Measurements from ENCODE around the gene SMTNL1.

SMTNL1 gene

GRCh38 chr11:57574061-57574460 lies 36.7 kb downstream of the SMTNL1 start:
- no peak for DNase-seq (ENCODE audit: low spot score)
- TF ChIP-seq CTCF (IDR thresholded peaks at IDR 0.05; ENCODE audit: extremely low read depth, insufficient read depth, missing control alignments), result no peak
- in situ Hi-C loops (cut with MboI; ENCODE audit: low pct_unique_long_range_greater_than_20kb, low sequenced_read_pairs, unreplicated experiment), result loop anchor here (25.0 kb wide), 1 partner anchor 238 kb away; no protein-coding TSS in a partner anchor

- in situ Hi-C loops (cut with MboI; ENCODE audit: low pct_unique_long_range_greater_than_20kb, low sequenced_read_pairs, unreplicated experiment), result no loop called here
These were observed 46.9 kb downstream of the SMTNL1 start for GRCh38 chr11:57584341-57584740.

GRCh38 chr11:57585301-57585700 lies 47.9 kb downstream of the SMTNL1 start:
- in situ Hi-C loops (cut with MboI; ENCODE audit: low pct_unique_long_range_greater_than_20kb, low sequenced_read_pairs, unreplicated experiment), result no loop called here
- no peak for DNase-seq (ENCODE audit: low spot score)
- TF ChIP-seq CTCF (IDR thresholded peaks at IDR 0.05; ENCODE audit: extremely low read depth, insufficient read depth, missing control alignments), result no peak

More at GRCh38 chr11:57584341-57584740, 46.9 kb downstream of the SMTNL1 start:
- DNase-seq (ENCODE audit: low spot score), result no peak
- no peak for TF ChIP-seq CTCF (IDR thresholded peaks at IDR 0.05; ENCODE audit: extremely low read depth, insufficient read depth, missing control alignments)

DNA sequence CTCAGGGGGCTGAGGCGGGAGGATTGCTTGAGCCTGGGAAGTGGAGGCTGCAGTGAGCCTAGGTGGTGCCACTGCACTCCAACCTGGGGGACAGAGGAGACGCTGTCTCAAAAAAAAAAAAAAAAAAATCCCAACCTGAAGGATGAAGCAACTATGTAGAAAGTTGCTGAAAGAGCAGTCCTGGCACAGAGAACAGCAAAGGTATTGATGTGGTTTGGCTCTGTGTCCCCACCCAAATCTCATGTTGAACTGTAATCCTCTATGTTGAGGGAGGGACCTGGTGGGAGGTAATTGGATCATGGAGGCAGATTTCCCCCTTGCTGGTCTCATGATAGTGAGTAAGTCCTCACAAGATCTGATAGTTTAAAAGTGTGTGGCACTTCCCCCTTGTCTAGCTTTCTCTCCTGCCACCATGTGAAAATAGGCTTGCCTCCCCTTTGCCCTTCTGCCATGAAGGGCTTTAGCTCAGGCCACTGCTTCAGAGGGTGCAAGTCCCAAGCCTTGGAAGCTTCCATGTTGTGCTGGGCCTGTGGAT lies 49.4 kb downstream of the SMTNL1 start:
- no peak for DNase-seq (ENCODE audit: low spot score)
- no peak for TF ChIP-seq CTCF (IDR thresholded peaks at IDR 0.05; ENCODE audit: extremely low read depth, insufficient read depth, missing control alignments)
- in situ Hi-C loops (cut with MboI; ENCODE audit: low pct_unique_long_range_greater_than_20kb, low sequenced_read_pairs, unreplicated experiment), result no loop called here

GRCh38 chr11:57588046-57588710 lies 50.8 kb downstream of the SMTNL1 start:
- DNase-seq (ENCODE audit: low spot score), result no peak
- in situ Hi-C loops (cut with MboI; ENCODE audit: low pct_unique_long_range_greater_than_20kb, low sequenced_read_pairs, unreplicated experiment), result no loop called here
- TF ChIP-seq CTCF (IDR thresholded peaks at IDR 0.05; ENCODE audit: extremely low read depth, insufficient read depth, missing control alignments), result no peak

DNA sequence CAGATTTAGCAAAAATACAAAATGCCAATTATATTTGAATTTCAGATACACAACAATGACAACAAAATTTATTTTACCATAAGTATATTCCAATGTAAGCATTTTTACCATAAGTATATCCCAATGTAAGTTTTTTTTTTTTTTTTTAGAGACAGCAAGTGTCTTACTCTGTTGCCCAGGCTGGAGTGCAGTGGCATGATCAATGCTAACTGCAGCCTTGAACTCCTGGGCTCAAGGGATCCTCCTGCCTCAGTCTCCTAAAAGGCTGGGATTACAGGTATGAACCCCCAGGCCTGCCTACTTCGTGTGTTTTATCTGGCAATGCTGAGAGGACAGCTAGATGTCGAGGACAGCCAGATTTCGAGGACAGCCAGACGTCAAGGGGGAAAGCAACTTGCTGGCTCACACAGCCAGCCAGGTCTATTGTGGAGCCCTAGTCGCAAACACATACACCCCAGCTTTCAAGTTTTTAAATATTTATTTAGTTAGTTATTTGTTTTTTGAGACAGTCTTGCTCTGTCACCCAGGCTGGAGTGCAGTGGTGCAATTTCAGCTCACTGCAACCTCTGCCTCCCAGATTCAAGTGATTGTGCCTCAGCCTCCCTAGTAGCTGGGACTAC lies 59.0 kb downstream of the SMTNL1 start:
- in situ Hi-C loops (cut with MboI; ENCODE audit: low pct_unique_long_range_greater_than_20kb, low sequenced_read_pairs, unreplicated experiment), result no loop called here
- DNase-seq (ENCODE audit: low spot score), result no peak
- no peak for TF ChIP-seq CTCF (IDR thresholded peaks at IDR 0.05; ENCODE audit: extremely low read depth, insufficient read depth, missing control alignments)

Measured in GM13977 (cell line).